ENCODE measurements around the gene MAMLD1. TPM values are rescaled to one million over a fixed set of nuclear protein-coding genes. Genes with fewer than 3 reads are reported as not detected.

MAMLD1 gene
- total RNA-seq, 1 donor from 2014 or later = 4.4 TPM

DNA sequence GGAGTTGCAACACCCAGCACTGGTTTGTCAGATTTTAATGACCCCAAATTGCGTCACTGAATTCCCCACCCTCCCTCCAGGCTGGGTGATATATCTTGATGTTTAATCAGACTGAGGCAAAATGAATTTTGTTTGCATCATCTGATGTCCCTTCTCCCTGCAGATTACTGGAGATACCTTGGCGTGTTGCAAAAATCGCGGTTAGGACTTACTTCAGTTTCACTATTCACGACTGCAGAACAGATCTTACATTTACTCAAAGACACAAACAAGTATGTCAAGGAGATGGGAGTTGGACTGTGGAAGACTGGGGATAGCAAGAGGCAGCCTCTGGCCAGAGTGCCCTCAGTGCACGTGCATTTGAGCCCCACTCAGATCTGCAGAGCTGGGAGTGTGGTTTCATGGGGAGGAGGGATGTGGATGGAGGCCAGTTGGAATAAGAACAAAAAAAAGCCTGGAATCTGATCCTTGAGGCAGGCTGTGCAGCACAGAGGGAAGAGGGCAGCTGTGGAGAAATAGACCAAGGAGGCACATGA is 113.1 kb downstream of the MAMLD1 start:
- H3K36me3 Mint-ChIP-seq (ENCODE audit: insufficient read depth) = no peaks in the 10 kb centered on the region
- H3K4me3 Mint-ChIP-seq (ENCODE audit: low read depth) = no peak overlapping the region
- H3K9me3 Mint-ChIP-seq (ENCODE audit: low read depth) = peaks cover 9% of the 10 kb centered on the region
- TF ChIP-seq, protein P1, sequence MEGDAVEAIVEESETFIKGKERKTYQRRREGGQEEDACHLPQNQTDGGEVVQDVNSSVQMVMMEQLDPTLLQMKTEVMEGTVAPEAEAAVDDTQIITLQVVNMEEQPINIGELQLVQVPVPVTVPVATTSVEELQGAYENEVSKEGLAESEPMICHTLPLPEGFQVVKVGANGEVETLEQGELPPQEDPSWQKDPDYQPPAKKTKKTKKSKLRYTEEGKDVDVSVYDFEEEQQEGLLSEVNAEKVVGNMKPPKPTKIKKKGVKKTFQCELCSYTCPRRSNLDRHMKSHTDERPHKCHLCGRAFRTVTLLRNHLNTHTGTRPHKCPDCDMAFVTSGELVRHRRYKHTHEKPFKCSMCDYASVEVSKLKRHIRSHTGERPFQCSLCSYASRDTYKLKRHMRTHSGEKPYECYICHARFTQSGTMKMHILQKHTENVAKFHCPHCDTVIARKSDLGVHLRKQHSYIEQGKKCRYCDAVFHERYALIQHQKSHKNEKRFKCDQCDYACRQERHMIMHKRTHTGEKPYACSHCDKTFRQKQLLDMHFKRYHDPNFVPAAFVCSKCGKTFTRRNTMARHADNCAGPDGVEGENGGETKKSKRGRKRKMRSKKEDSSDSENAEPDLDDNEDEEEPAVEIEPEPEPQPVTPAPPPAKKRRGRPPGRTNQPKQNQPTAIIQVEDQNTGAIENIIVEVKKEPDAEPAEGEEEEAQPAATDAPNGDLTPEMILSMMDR (IDR thresholded peaks at IDR 0.05; ENCODE audit: unreplicated experiment) = no peak
- H3K27ac Mint-ChIP-seq = no peak overlapping the region
- no peaks in the 10 kb centered on the region for H3K4me1 Mint-ChIP-seq (ENCODE audit: low read depth)
- DNase-seq (ENCODE audit: low spot score, unreplicated experiment) = no peak
- no peaks in the 10 kb centered on the region for H3K27me3 Mint-ChIP-seq

DNA sequence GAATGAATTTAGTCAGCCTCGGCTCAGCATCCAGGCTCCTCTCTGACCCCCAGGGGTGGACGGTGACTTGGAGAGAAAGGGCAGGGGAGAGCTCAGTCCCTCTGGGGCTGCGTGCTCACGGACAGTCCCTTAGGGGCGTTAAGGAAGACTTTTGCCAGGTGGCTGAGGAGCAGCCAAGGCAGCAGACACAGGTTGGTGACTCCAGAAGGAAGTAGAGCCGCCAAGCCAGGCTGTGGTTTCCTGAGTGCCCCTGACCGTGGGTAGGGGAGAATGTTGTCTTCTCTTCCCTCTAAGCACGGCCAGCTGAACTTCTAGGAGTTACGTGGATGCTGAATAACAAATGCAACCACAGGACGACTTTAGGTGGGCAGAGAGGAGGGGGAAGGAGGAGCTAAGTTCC is 114.3 kb downstream of the MAMLD1 start:
- TF ChIP-seq, protein P1 (IDR thresholded peaks at IDR 0.05; ENCODE audit: unreplicated experiment) = no peak
- Mint-ChIP-seq H3K4me1 (ENCODE audit: low read depth) (no peaks in the 10 kb centered on the region), H3K9me3 (ENCODE audit: low read depth) (peaks cover 12% of the 10 kb centered on the region), H3K27ac (no peak overlapping the region), H3K27me3 (no peaks in the 10 kb centered on the region), H3K36me3 (ENCODE audit: insufficient read depth) (no peaks in the 10 kb centered on the region), H3K4me3 (ENCODE audit: low read depth) (no peak overlapping the region)
- no peak for DNase-seq (ENCODE audit: low spot score, unreplicated experiment)

DNA sequence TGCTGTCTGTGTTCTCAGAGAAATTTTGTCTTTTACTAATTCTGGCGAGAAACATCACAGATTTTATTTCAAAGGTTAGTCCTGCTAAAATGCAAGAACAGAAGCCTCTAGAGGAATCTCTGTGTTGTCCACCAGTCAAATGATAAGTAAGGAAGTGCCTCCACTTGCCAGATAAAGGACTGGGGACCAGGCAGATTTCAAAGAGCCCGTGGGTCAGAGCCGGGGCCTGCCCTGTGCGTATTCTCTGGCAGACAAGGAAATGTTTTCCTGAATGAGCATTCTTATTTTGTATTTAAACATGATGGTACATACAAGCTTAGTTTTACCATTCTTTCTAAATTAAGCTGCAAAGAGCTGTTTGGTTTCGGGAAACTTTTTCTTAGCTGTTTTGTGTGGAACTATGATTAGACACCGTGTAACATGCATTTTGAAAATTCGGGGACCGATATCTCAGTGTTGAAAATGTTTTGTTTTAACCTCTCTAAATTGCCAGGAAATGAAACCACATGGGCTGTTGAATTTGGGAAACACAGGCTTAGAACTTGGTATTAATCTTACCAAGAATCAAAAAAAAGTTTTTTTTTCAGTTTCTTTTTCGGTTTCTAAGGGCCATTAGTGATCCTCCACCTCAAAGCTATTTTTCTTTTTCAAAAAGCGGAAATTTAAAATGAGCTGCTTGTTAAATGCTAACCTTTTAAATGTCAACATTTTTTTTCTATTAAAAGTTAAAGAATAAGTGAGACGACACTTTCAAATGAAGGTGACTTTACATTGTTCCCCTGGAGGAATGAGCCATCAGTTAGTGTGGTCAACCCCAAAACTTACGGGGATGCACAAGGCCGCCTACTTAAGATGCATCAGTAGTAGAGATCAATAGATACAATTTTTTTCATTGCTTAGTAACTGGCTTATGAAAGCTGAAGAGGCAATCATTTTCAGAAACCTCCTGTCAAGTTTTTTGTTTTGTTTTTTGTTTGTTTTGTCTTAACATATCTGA is 115.7 kb downstream of the MAMLD1 start:
- no peak overlapping the region for H3K4me3 Mint-ChIP-seq (ENCODE audit: low read depth)
- peaks cover 14% of the 10 kb centered on the region for H3K9me3 Mint-ChIP-seq (ENCODE audit: low read depth)
- TF ChIP-seq, protein P1 (IDR thresholded peaks at IDR 0.05; ENCODE audit: unreplicated experiment) = no peak
- no peaks in the 10 kb centered on the region for H3K36me3 Mint-ChIP-seq (ENCODE audit: insufficient read depth)
- H3K27ac Mint-ChIP-seq = no peak overlapping the region
- H3K4me1 Mint-ChIP-seq (ENCODE audit: low read depth) = no peaks in the 10 kb centered on the region
- no peak for DNase-seq (ENCODE audit: low spot score, unreplicated experiment)
- H3K27me3 Mint-ChIP-seq = no peaks in the 10 kb centered on the region

DNA sequence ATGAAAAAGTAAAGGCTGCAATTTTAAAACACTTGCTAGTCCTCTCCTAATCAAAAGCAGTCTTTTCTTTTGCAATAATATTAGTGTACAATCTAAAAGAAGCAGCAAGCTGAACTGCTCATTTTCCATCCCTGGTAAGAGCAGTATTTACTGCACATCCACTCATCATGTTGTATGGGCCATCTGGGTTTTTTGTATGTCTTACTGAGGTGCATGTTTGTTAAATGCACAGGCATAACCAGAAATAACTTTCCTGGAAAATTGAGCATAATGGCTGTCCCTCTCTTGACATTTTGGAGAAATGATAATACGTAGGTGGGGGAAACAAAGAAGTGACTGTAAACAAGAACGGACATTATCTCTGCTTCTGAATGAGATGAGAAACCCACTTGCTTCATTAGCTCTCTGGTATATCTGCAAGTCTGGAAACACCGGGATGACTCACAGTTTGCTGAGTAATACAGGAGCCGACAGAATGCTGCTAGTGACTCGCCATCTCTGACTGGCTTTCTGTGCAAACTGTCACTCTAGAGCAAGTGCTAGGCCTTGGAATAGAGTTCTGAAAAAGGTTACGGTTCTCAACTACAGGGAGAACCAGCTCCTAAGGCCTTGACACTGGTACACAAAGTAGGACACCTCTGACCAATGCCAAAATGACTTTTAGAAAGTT is 119.6 kb downstream of the MAMLD1 start:
- Mint-ChIP-seq H3K4me3 (ENCODE audit: low read depth) (no peak overlapping the region), H3K27me3 (no peaks in the 10 kb centered on the region), H3K9me3 (ENCODE audit: low read depth) (peaks cover 15% of the 10 kb centered on the region), H3K4me1 (ENCODE audit: low read depth) (no peaks in the 10 kb centered on the region), H3K36me3 (ENCODE audit: insufficient read depth) (no peaks in the 10 kb centered on the region), H3K27ac (no peak overlapping the region)
- no peak for DNase-seq (ENCODE audit: low spot score, unreplicated experiment)
- TF ChIP-seq, protein P1 (IDR thresholded peaks at IDR 0.05; ENCODE audit: unreplicated experiment) = no peak

DNA sequence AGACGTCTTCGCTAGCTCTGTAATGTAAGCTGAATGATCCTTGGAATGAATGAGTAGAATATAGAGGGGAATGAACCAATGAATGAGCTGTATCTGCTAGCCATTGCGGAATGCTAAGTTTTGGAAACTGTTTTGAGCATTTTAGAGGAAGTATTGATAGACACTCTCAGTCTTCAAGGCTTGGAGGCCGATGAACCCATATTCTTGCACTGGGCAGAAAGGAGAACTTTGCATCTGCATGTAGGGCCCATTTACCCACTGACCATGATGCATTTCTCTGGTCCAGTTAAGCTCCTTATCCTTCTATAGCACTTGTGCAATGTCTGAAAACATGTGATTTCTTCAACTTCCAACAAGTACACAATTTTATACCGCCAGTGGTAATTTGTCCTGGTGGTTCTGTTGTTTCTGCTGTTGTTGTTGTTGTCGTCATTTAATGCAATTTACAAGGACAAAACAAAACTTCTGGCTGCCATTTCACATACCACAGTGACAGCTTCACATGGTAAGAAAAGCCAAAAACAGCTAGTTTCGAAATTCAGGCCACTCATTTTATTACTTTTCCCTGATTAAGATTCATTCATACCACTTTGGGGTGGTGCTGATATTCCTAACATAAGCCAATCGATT is 120.4 kb downstream of the MAMLD1 start:
- H3K4me1 Mint-ChIP-seq (ENCODE audit: low read depth) = no peaks in the 10 kb centered on the region
- no peak overlapping the region for H3K27ac Mint-ChIP-seq
- peaks cover 15% of the 10 kb centered on the region for H3K9me3 Mint-ChIP-seq (ENCODE audit: low read depth)
- H3K27me3 Mint-ChIP-seq = no peaks in the 10 kb centered on the region
- H3K36me3 Mint-ChIP-seq (ENCODE audit: insufficient read depth) = no peaks in the 10 kb centered on the region
- TF ChIP-seq, protein P1 (IDR thresholded peaks at IDR 0.05; ENCODE audit: unreplicated experiment) = no peak
- DNase-seq (ENCODE audit: low spot score, unreplicated experiment) = no peak
- no peak overlapping the region for H3K4me3 Mint-ChIP-seq (ENCODE audit: low read depth)

Measured in progenitor cell of endocrine pancreas (in vitro differentiated cells).